HepG2 (cell line): ENCODE data around the gene SUSD3. TPM values are rescaled to one million over a fixed set of nuclear protein-coding genes. Genes with fewer than 3 reads are reported as not detected.

Source experiments
- KLF13 ChIP-seq: sonication (generic); formaldehyde crosslinking; IDR thresholded peaks from 2 replicates; pipeline ENCODE4 v1.4.0; 2020; ENCODE audit warnings: mild to moderate bottlenecking, missing genetic modification reagents
- MAFK ChIP-seq, 2 experiments: IDR thresholded peaks in 1 of 2; conservative IDR thresholded peaks in 1 of 2; 2 replicates each; pipeline ENCODE4 v1.6.1; 2011; ENCODE audit warnings: improper control_type of control experiment in 2 of 2, low read length in 2 of 2
- PHF5A ChIP-seq: IDR thresholded peaks from one replicate; pipeline ENCODE4 v1.6.1; 2018; ENCODE audit warnings: low read depth, missing genetic modification reagents; ENCODE audit not compliant: unreplicated experiment
- PLRG1 ChIP-seq: fragments of 450-650 bp; conservative IDR thresholded peaks from 2 replicates; pipeline ENCODE4 v1.6.1; 2016
- RFX3 ChIP-seq: IDR thresholded peaks from 2 replicates; pipeline ENCODE4 v1.6.1; 2016; ENCODE audit warnings: missing biosample characterization, missing genetic modification reagents
- RNF219 ChIP-seq: sonication (generic); formaldehyde crosslinking; IDR thresholded peaks from 2 replicates; pipeline ENCODE4 v1.5.0; 2020; ENCODE audit warnings: mild to moderate bottlenecking, missing genetic modification reagents
- SP140L ChIP-seq: sonication (generic); formaldehyde crosslinking; IDR thresholded peaks from 2 replicates; pipeline ENCODE4 v1.4.0; 2020; ENCODE audit warnings: missing genetic modification reagents, borderline replicate concordance
- TAF15 ChIP-seq: fragments of 200-400 bp; formaldehyde crosslinking; IDR thresholded peaks from one replicate; pipeline ENCODE4 v1.6.1; 2018; ENCODE audit warnings: mild to moderate bottlenecking, low read depth, low read length; ENCODE audit not compliant: poor library complexity, severe bottlenecking
- THAP9 ChIP-seq: sonication (generic); formaldehyde crosslinking; IDR thresholded peaks from 2 replicates; pipeline ENCODE4; 2020; ENCODE audit warnings: missing genetic modification reagents, mild to moderate bottlenecking, borderline replicate concordance
- ZNF367 ChIP-seq: sonication (generic); formaldehyde crosslinking; IDR thresholded peaks from 2 replicates; pipeline ENCODE4 v1.4.0; 2020; ENCODE audit warnings: missing genetic modification reagents, borderline replicate concordance
- ZNF543 ChIP-seq: sonication (generic); formaldehyde crosslinking; IDR thresholded peaks from 2 replicates; pipeline ENCODE4 v1.4.0; 2020; ENCODE audit warnings: mild to moderate bottlenecking, missing genetic modification reagents
- ZNF766 ChIP-seq: sonication (generic); formaldehyde crosslinking; IDR thresholded peaks from 2 replicates; pipeline ENCODE4 v1.5.0; 2020; ENCODE audit warnings: missing genetic modification reagents, borderline replicate concordance
- ZNF776 ChIP-seq: sonication (generic); formaldehyde crosslinking; IDR thresholded peaks from 2 replicates; pipeline ENCODE4 v1.4.0; 2020; ENCODE audit warnings: mild to moderate bottlenecking, missing genetic modification reagents
- polyA plus RNA-seq, 8 experiments: library from polyadenylated mRNA; depleted of rRNA in 3 of 8; stranded (reverse) in 7 of 8; unstranded in 1 of 8; fragments of >200 nt; fragmentation: Illumina TruSeq in 4 of 8; extraction: Trizol in 4 of 8; gene quantifications; 2 replicates each; pipeline versions ENCODE4 v1.2.1 to v1.2.3, GENCODE V29; 2011 to 2016; ENCODE audit warnings: low read depth in 4 of 8, missing spikeins in 1 of 8, mixed read lengths in 1 of 8; ENCODE audit not compliant: insufficient read depth in 1 of 8
- total RNA-seq, 5 experiments: library from RNA; depleted of rRNA; stranded (reverse); fragments of >200 nt; fragmentation: Illumina TruSeq; extraction: Trizol; gene quantifications; 2 replicates each; pipeline ENCODE4 v1.2.3, GENCODE V29; 2016; ENCODE audit warnings: low read depth in 1 of 5

SUSD3 gene
- total and polyA plus RNA-seq, 2 of the 13 experiments (the other 11 are each of a cell fraction or from before 2014, with no cell fraction given): 7.0 to 9.1 TPM

- TF ChIP-seq TAF15: no peak
- no peak for TF ChIP-seq RFX3 (CRISPR knock-in tag)
- no peak for TF ChIP-seq MAFK (conservative IDR thresholded peaks at IDR 0.05 in 1 of 2, IDR thresholded peaks at IDR 0.05 in 1 of 2; ENCODE audit: low read length in 2 of 2)
- TF ChIP-seq KLF13 (CRISPR knock-in tag): no peak
- no peak for TF ChIP-seq THAP9 (CRISPR knock-in tag)
- TF ChIP-seq ZNF776 (CRISPR knock-in tag): no peak
- TF ChIP-seq SP140L: no peak
- no peak for TF ChIP-seq RNF219 (CRISPR knock-in tag)
- no peak for TF ChIP-seq PHF5A (CRISPR knock-in tag)
- TF ChIP-seq ZNF367 (CRISPR knock-in tag): no peak
- no peak for TF ChIP-seq ZNF766 (CRISPR knock-in tag)
- no peak for TF ChIP-seq PLRG1
- no peak for TF ChIP-seq ZNF543
Observed at GRCh38 chr9:93024646-93024910, 33.9 kb upstream of the SUSD3 start (continued).
